GM11168 (cell line): ENCODE measurements around the gene IL1B.
"Not testable (repeated sequence)": the region's sequence is repeated elsewhere in the genome, so short reads cannot be mapped to it uniquely, and the experiment has no call there.

Source experiments
- in situ Hi-C: fragments of 300-500 bp; cut with MboI; formaldehyde crosslinking; loops from one replicate; pipeline ENCODE4 v1.12.0; 2022; ENCODE audit warnings: low sequenced_read_pairs; ENCODE audit not compliant: unreplicated experiment

The IL1B gene

GRCh38 chr2:112859406-112860183 lies 23.0 kb upstream of the IL1B start:
- in situ Hi-C loops, result not testable (repeated sequence)

- in situ Hi-C loops, result no loop called here
Observed at GRCh38 chr2:112850588-112850987, 14.0 kb upstream of the IL1B start.

GRCh38 chr2:112849956-112850355 lies 13.4 kb upstream of the IL1B start:
- in situ Hi-C loops, result no loop called here

- in situ Hi-C loops, result no loop called here
Observed at GRCh38 chr2:112848833-112849232, 12.3 kb upstream of the IL1B start.

GRCh38 chr2:112846031-112846430 lies 9.5 kb upstream of the IL1B start:
- in situ Hi-C loops, result no loop called here

GRCh38 chr2:112843836-112844235 lies 7.3 kb upstream of the IL1B start:
- in situ Hi-C loops, result no loop called here

- in situ Hi-C loops, result no loop called here
Observed at GRCh38 chr2:112843288-112843687, 6.7 kb upstream of the IL1B start.

- in situ Hi-C loops, result no loop called here
Observed at GRCh38 chr2:112841295-112842044, 4.9 kb upstream of the IL1B start.

- in situ Hi-C loops, result no loop called here
Observed at GRCh38 chr2:112840068-112840445, 3.5 kb upstream of the IL1B start.

GRCh38 chr2:112839407-112840067 lies 3.0 kb upstream of the IL1B start:
- in situ Hi-C loops, result no loop called here

- in situ Hi-C loops, result no loop called here
Observed at GRCh38 chr2:112836163-112836560, 417 bp downstream of the IL1B start.

- in situ Hi-C loops, result no loop called here
Observed at GRCh38 chr2:112835536-112836162, 930 bp downstream of the IL1B start.

GRCh38 chr2:112835061-112835501 lies 1.5 kb downstream of the IL1B start:
- in situ Hi-C loops, result no loop called here

- in situ Hi-C loops, result no loop called here
Observed at GRCh38 chr2:112834396-112835037, 2.1 kb downstream of the IL1B start.

- in situ Hi-C loops, result no loop called here
Observed at GRCh38 chr2:112833976-112834375, 2.6 kb downstream of the IL1B start.

- in situ Hi-C loops, result not testable (repeated sequence)
Observed at GRCh38 chr2:112833639-112833931, 3.0 kb downstream of the IL1B start.

- in situ Hi-C loops, result no loop called here
Observed at GRCh38 chr2:112832841-112833638, 3.5 kb downstream of the IL1B start.

- in situ Hi-C loops, result no loop called here
Observed at GRCh38 chr2:112831946-112832840, 4.4 kb downstream of the IL1B start.

- in situ Hi-C loops, result no loop called here
Observed at GRCh38 chr2:112831513-112831845, 5.1 kb downstream of the IL1B start.
